H9 (cell line): ENCODE data around the gene SWSAP1. TPM values are rescaled to one million over a fixed set of nuclear protein-coding genes. Genes with fewer than 3 reads are reported as not detected.

Experiments
- DNase-seq: peaks from one replicate; pipeline ENCODE4 v3.0.0-alpha.2; 2017
- H2AFZ ChIP-seq: one replicate; pipeline ENCODE4 v1.6.1; 2013; ENCODE audit warnings: mild to moderate bottlenecking, low read length, control low read depth, moderate library complexity
- H2AK5ac ChIP-seq: 2 replicates; pipeline ENCODE4 v1.6.1; 2013; ENCODE audit warnings: low read length, control low read depth, mixed read lengths; ENCODE audit not compliant: insufficient read length
- H2BK120ac ChIP-seq: one replicate; pipeline ENCODE4 v1.6.1; 2013; ENCODE audit warnings: low read depth, mild to moderate bottlenecking, low read length, control low read depth, inconsistent platforms; ENCODE audit not compliant: poor library complexity, severe bottlenecking
- H2BK12ac ChIP-seq: 2 replicates; pipeline ENCODE4 v1.6.1; 2013; ENCODE audit warnings: low read length, control low read depth, mixed read lengths, low read depth; ENCODE audit not compliant: insufficient read length
- H2BK15ac ChIP-seq: 2 replicates; pipeline ENCODE4 v1.6.1; 2013; ENCODE audit warnings: low read depth, low read length, control low read depth
- H2BK20ac ChIP-seq: one replicate; pipeline ENCODE4 v1.6.1; 2013; ENCODE audit warnings: low read depth, mild to moderate bottlenecking, low read length, control low read depth, inconsistent platforms; ENCODE audit not compliant: poor library complexity, severe bottlenecking
- H2BK5ac ChIP-seq: 2 replicates; pipeline ENCODE4 v1.6.1; 2013; ENCODE audit warnings: low read length, control low read depth, mixed read lengths; ENCODE audit not compliant: insufficient read length
- H3K14ac ChIP-seq: 2 replicates; pipeline ENCODE4 v1.6.1; 2013; ENCODE audit warnings: low read length, control low read depth; ENCODE audit not compliant: insufficient read depth
- H3K18ac ChIP-seq: 2 replicates; pipeline ENCODE4 v1.6.1; 2013; ENCODE audit warnings: low read depth, mild to moderate bottlenecking, mixed read lengths, low read length, control low read depth; ENCODE audit not compliant: insufficient read length
- H3K23ac ChIP-seq: 2 replicates; pipeline ENCODE4 v1.6.1; 2013; ENCODE audit warnings: low read length, control low read depth, mixed read lengths, low read depth; ENCODE audit not compliant: insufficient read length
- H3K23me2 ChIP-seq: 2 replicates; pipeline ENCODE4 v1.6.1; 2013; ENCODE audit warnings: low read depth, mild to moderate bottlenecking, mixed read lengths, low read length, control low read depth; ENCODE audit not compliant: insufficient read length, poor library complexity, severe bottlenecking
- H3K27ac ChIP-seq: 2 replicates; pipeline ENCODE4 v1.5.1; 2013; ENCODE audit warnings: low read length, control low read depth, mixed read lengths, low read depth; ENCODE audit not compliant: insufficient read length
- H3K27me3 ChIP-seq: 2 replicates; pipeline ENCODE4 v1.6.1; 2013; ENCODE audit warnings: low read length, control low read depth, inconsistent platforms; ENCODE audit not compliant: insufficient read depth
- H3K4ac ChIP-seq: 2 replicates; pipeline ENCODE4 v1.6.1; 2013; ENCODE audit warnings: low read depth, mild to moderate bottlenecking, control low read depth, inconsistent platforms, low read length, moderate library complexity
- H3K4me1 ChIP-seq: 2 replicates; pipeline ENCODE4 v1.6.1; 2013; ENCODE audit warnings: low read length, control low read depth, inconsistent platforms; ENCODE audit not compliant: insufficient read depth
- H3K4me2 ChIP-seq: 2 replicates; pipeline ENCODE4 v1.6.1; 2013; ENCODE audit warnings: low read length, control low read depth, mixed read lengths; ENCODE audit not compliant: insufficient read length, insufficient read depth
- H3K56ac ChIP-seq: 2 replicates; pipeline ENCODE4 v1.6.1; 2013; ENCODE audit warnings: low read depth, mild to moderate bottlenecking, mixed read lengths, low read length, control low read depth; ENCODE audit not compliant: insufficient read length
- H3K79me1 ChIP-seq: 2 replicates; pipeline ENCODE4 v1.6.1; 2013; ENCODE audit warnings: low read depth, mild to moderate bottlenecking, moderate library complexity, low read length, control low read depth, inconsistent platforms; ENCODE audit not compliant: insufficient read depth, poor library complexity, severe bottlenecking
- H3K79me2 ChIP-seq: 2 replicates; pipeline ENCODE4 v1.6.1; 2013; ENCODE audit warnings: low read length, control low read depth, inconsistent platforms; ENCODE audit not compliant: insufficient read depth
- H3K9ac ChIP-seq: 2 replicates; pipeline ENCODE4 v1.6.1; 2013; ENCODE audit warnings: low read length, control low read depth, mixed read lengths; ENCODE audit not compliant: insufficient read length; ENCODE audit errors: extremely low read depth
- H3K9me3 ChIP-seq: one replicate; pipeline ENCODE4 v1.6.1; 2013; ENCODE audit warnings: low read depth, low read length, inconsistent platforms; ENCODE audit not compliant: control insufficient read depth
- H3T11ph ChIP-seq: one replicate; pipeline ENCODE4 v1.6.1; 2013; ENCODE audit warnings: mild to moderate bottlenecking, low read length, control low read depth, inconsistent platforms
- H4K20me1 ChIP-seq: one replicate; pipeline ENCODE4 v1.6.1; 2013; ENCODE audit not compliant: control insufficient read depth, insufficient read length, insufficient read depth
- H4K5ac ChIP-seq: 2 replicates; pipeline ENCODE4 v1.6.1; 2013; ENCODE audit warnings: low read depth, mild to moderate bottlenecking, mixed read lengths, low read length, control low read depth; ENCODE audit not compliant: insufficient read length
- H4K8ac ChIP-seq: replicated peaks from 2 replicates; pipeline ENCODE4 v1.6.1; 2013; ENCODE audit warnings: low read length, control low read depth, mixed read lengths, low read depth; ENCODE audit not compliant: insufficient read length
- H4K91ac ChIP-seq: 2 replicates; pipeline ENCODE4 v1.6.1; 2013; ENCODE audit warnings: low read depth, mild to moderate bottlenecking, moderate library complexity, mixed read lengths, low read length, control low read depth; ENCODE audit not compliant: insufficient read length
- H3K27ac Mint-ChIP-seq, 3 experiments: 2 replicates in 2 of 3; 3 replicates in 1 of 3; pipeline ENCODE4 v1.8.0; 2020 to 2021; ENCODE audit warnings: mixed read lengths in 3 of 3, mild to moderate bottlenecking in 1 of 3, moderate library complexity in 1 of 3
- H3K27me3 Mint-ChIP-seq: 2 replicates; pipeline ENCODE4 v1.8.0; 2021; ENCODE audit warnings: low read depth, mild to moderate bottlenecking, moderate library complexity, mixed read lengths
- H3K36me3 Mint-ChIP-seq, 3 experiments: 2 replicates in 2 of 3; 3 replicates in 1 of 3; pipeline ENCODE4 v1.8.0; 2020 to 2021; ENCODE audit warnings: low read depth in 3 of 3, mixed read lengths in 3 of 3; ENCODE audit not compliant: insufficient read depth in 1 of 3
- H3K4me1 Mint-ChIP-seq, 2 experiments: 2 replicates each; pipeline ENCODE4 v1.8.0; 2020; ENCODE audit warnings: mixed read lengths in 2 of 2
- H3K4me3 Mint-ChIP-seq, 2 experiments: 2 replicates in 1 of 2; 3 replicates in 1 of 2; pipeline ENCODE4 v1.8.0; 2020 to 2021; ENCODE audit warnings: mild to moderate bottlenecking in 2 of 2, mixed read lengths in 2 of 2, moderate library complexity in 1 of 2
- H3K9me3 Mint-ChIP-seq, 2 experiments: 2 replicates in 1 of 2; 3 replicates in 1 of 2; pipeline ENCODE4 v1.8.0; 2020; ENCODE audit warnings: mild to moderate bottlenecking in 2 of 2, mixed read lengths in 2 of 2, moderate library complexity in 1 of 2
- WGBS: extraction: QIAGEN DNeasy Blood & Tissue Kit; methylation state at CpG from one replicate; pipeline ENCODE4 v1.1.7; 2013; ENCODE audit warnings: missing lambda C conversion rate, low lambda C conversion rate, mixed read lengths; ENCODE audit not compliant: insufficient read length; ENCODE audit errors: extremely low coverage; 5-methylcytosine and 5-hydroxymethylcytosine counted together
- total RNA-seq: library from RNA; stranded (reverse); gene quantifications from 2 replicates; pipeline ENCODE4 v1.2.1, GENCODE V29; 2021
- TF ChIP-seq, protein P1 (sequence below): fragments of 200-600 bp; sonication (generic); conservative IDR thresholded peaks from 3 replicates; pipeline ENCODE4 v1.8.0; 2021; ENCODE audit warnings: antibody characterized with exemption, mild to moderate bottlenecking

Gene SWSAP1
- total RNA-seq, 1 experiment from 2014 or later = 3.8 TPM

- peak overlapping the region in 1 of 2 experiments; percentile 80; a peak in 3 of 5 replicates for H3K4me3 Mint-ChIP-seq
- Histone ChIP-seq H3K23ac (no peak overlapping the region), H3K79me2 (no peaks in the 10 kb centered on the region), H4K91ac (no peak overlapping the region), H3K27ac (no peak overlapping the region), H2BK20ac (no peak overlapping the region), H2BK12ac (no peak overlapping the region), H3K14ac (no peak overlapping the region), H3T11ph (no peak overlapping the region), H3K4ac (no peak overlapping the region), H4K20me1 (no peaks in the 10 kb centered on the region), H4K8ac (no peak overlapping the region), H3K79me1 (no peaks in the 10 kb centered on the region), H2BK5ac (no peak overlapping the region), H3K23me2 (peaks cover 9% of the 10 kb centered on the region), H3K4me1 (peaks cover 2% of the 10 kb centered on the region; the same call in 1 of the 2 replicates), H3K9me3 (no peaks in the 10 kb centered on the region), H4K5ac (no peak overlapping the region), H2AK5ac (no peak overlapping the region), H3K27me3 (no peaks in the 10 kb centered on the region; the same call in 1 of the 2 replicates), H2BK120ac (no peak overlapping the region), H3K4me2 (no peak overlapping the region), H3K18ac (no peak overlapping the region), H2BK15ac (no peak overlapping the region), H3K56ac (no peak overlapping the region), H2AFZ (no peak overlapping the region), H3K9ac (no peak overlapping the region)
- DNase-seq = no peak
- H3K36me3 Mint-ChIP-seq = no peaks in the 10 kb centered on the region; a peak in 1 of 7 replicates
- no peaks in the 10 kb centered on the region; a peak in 1 of 5 replicates for H3K9me3 Mint-ChIP-seq
- peaks cover 66% of the 10 kb centered on the region for H3K27me3 Mint-ChIP-seq
- H3K27ac Mint-ChIP-seq = no peak overlapping the region
- TF ChIP-seq, protein P1, sequence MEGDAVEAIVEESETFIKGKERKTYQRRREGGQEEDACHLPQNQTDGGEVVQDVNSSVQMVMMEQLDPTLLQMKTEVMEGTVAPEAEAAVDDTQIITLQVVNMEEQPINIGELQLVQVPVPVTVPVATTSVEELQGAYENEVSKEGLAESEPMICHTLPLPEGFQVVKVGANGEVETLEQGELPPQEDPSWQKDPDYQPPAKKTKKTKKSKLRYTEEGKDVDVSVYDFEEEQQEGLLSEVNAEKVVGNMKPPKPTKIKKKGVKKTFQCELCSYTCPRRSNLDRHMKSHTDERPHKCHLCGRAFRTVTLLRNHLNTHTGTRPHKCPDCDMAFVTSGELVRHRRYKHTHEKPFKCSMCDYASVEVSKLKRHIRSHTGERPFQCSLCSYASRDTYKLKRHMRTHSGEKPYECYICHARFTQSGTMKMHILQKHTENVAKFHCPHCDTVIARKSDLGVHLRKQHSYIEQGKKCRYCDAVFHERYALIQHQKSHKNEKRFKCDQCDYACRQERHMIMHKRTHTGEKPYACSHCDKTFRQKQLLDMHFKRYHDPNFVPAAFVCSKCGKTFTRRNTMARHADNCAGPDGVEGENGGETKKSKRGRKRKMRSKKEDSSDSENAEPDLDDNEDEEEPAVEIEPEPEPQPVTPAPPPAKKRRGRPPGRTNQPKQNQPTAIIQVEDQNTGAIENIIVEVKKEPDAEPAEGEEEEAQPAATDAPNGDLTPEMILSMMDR = no peak
- peaks cover 11 to 30% of the 10 kb centered on the region in 2 experiments for H3K4me1 Mint-ChIP-seq
- no CpG with 5 or more reads among the region's 11 CpGs for WGBS
Measured at GRCh38 chr19:11356676-11357550, 17.6 kb upstream of the SWSAP1 start.
